ENCODE data around the gene BIVM.

BIVM gene

GRCh38 chr13:102854675-102855074 lies 55.8 kb downstream of the BIVM start:
- no peak overlapping the region for H3K27ac ChIP-seq
- TF ChIP-seq ZFX (IDR thresholded peaks at IDR 0.05; ENCODE audit: borderline replicate concordance), result no peak
- no peak for TF ChIP-seq CTCF (IDR thresholded peaks at IDR 0.05)

GRCh38 chr13:102856557-102856956 lies 57.6 kb downstream of the BIVM start:
- H3K27ac ChIP-seq, result no peak overlapping the region
- TF ChIP-seq ZFX (IDR thresholded peaks at IDR 0.05; ENCODE audit: borderline replicate concordance), result no peak
- no peak for TF ChIP-seq CTCF (IDR thresholded peaks at IDR 0.05)

- TF ChIP-seq CTCF (IDR thresholded peaks at IDR 0.05) (no peak), ZFX (IDR thresholded peaks at IDR 0.05; ENCODE audit: borderline replicate concordance) (no peak)
- no peak overlapping the region for H3K27ac ChIP-seq
These were observed 63.8 kb downstream of the BIVM start for GRCh38 chr13:102862624-102863210.

- no peak overlapping the region for H3K27ac ChIP-seq
- no peak for TF ChIP-seq ZFX (IDR thresholded peaks at IDR 0.05; ENCODE audit: borderline replicate concordance)
These were observed 64.7 kb downstream of the BIVM start for GRCh38 chr13:102863590-102863989.

GRCh38 chr13:102868366-102868936 lies 69.5 kb downstream of the BIVM start:
- no peak overlapping the region for H3K27ac ChIP-seq
- TF ChIP-seq CTCF (IDR thresholded peaks at IDR 0.05), result no peak
- TF ChIP-seq ZFX (IDR thresholded peaks at IDR 0.05; ENCODE audit: borderline replicate concordance), result no peak

- H3K27ac ChIP-seq, result no peak overlapping the region
- no peak for TF ChIP-seq CTCF (IDR thresholded peaks at IDR 0.05)
- TF ChIP-seq ZFX (IDR thresholded peaks at IDR 0.05; ENCODE audit: borderline replicate concordance), result no peak
These were observed 71.2 kb downstream of the BIVM start for GRCh38 chr13:102869948-102870676.

- TF ChIP-seq ZFX (IDR thresholded peaks at IDR 0.05; ENCODE audit: borderline replicate concordance) (no peak), CTCF (IDR thresholded peaks at IDR 0.05) (peak; percentile 95)
- no peak overlapping the region for H3K27ac ChIP-seq
These were observed 71.9 kb downstream of the BIVM start for GRCh38 chr13:102870677-102871415.

Data from 22Rv1 (cell line).